ENCODE data around the gene PGAM2.
"Not testable (repeated sequence)": the region's sequence is repeated elsewhere in the genome, so short reads cannot be mapped to it uniquely, and the experiment has no call there.

The PGAM2 gene

DNA sequence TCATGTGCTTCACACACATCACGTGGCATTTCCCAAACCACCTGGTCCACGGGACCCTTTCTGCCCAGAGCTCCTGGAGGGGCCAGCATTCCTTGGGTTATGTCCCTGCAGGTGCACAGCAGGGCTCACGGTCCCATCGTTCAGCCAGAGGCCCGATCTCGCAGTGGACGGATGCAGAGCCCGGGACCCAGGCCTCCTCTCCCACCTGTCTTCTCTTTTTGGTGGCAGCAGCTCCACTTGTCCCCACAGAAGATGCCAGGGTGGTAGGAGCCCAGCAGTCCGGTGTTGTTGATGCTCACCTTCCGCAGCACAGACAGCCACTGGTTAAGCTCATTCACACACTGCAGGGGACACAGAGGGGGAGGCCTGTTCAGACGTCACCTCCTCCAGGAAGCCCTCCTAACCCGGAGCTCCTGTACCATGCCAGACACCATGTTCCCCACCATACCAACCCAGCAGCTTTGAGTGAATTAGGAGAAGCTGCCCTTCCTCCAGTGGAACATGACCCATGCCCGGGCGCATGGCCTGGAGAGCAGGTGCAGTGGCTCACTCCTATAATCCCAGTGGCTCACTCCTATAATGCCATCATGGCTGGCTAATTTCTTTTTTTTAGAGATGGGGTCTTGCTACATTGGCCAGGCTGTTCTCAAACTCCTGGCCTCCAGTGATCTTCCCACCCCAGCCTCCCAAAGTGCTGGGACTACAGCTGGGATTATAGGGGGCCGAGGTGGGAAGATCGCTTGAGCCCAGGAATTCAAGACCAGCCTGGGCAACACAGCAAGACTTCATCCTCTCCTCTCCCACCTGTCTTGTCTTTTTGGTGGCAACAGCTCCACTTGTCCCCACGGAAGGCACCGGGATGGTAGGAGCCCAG, 31.2 kb downstream of the PGAM2 start:
- WGBS, 2 donors (ENCODE audit: extremely low coverage in 2 of 2, insufficient read length in 2 of 2, insufficient replicate concordance in 1 of 2), result no CpG with 5 or more reads among the region's 18 CpGs
- not testable (repeated sequence) for H3K4ac ChIP-seq (ENCODE audit: low read length); H2AK5ac ChIP-seq (ENCODE audit: low read depth, low read length); H3K18ac ChIP-seq (ENCODE audit: low read length); H3K4me1 ChIP-seq (ENCODE audit: control insufficient read depth in 2 of 2, insufficient read depth in 1 of 2, low read depth in 1 of 2, low read length in 2 of 2); H2AFZ ChIP-seq (ENCODE audit: low read length); H2BK12ac ChIP-seq (ENCODE audit: low read length); H2BK120ac ChIP-seq (ENCODE audit: low read depth, low read length); H3K27ac ChIP-seq (replicated peaks; ENCODE audit: low read length); H2BK5ac ChIP-seq (ENCODE audit: low read length); H3K36me3 ChIP-seq (replicated peaks in 1 of 2; ENCODE audit: control insufficient read depth in 2 of 2, insufficient read depth in 2 of 2, low read length in 2 of 2); H3K79me1 ChIP-seq (ENCODE audit: low read depth, low read length); H2BK15ac ChIP-seq (ENCODE audit: low read length); H3K9me3 ChIP-seq (replicated peaks in 1 of 2; ENCODE audit: control insufficient read depth in 2 of 2, insufficient read depth in 1 of 2, low read depth in 1 of 2, low read length in 2 of 2); H3K4me3 ChIP-seq (ENCODE audit: low read length in 2 of 2); H4K8ac ChIP-seq (ENCODE audit: low read depth, low read length); H3K14ac ChIP-seq (ENCODE audit: low read length); DNase-seq (ENCODE audit: low spot score); H3K4me2 ChIP-seq (ENCODE audit: insufficient read depth, low read length, poor library complexity, severe bottlenecking); H3K27me3 ChIP-seq (ENCODE audit: control insufficient read depth in 3 of 3, insufficient read depth in 3 of 3, low read depth in 1 of 3, low read length in 3 of 3); H3K23ac ChIP-seq (ENCODE audit: low read depth, low read length, poor library complexity); H4K91ac ChIP-seq (ENCODE audit: low read depth, low read length, poor library complexity); H3K9ac ChIP-seq (ENCODE audit: low read depth, low read length, poor library complexity)

DNA sequence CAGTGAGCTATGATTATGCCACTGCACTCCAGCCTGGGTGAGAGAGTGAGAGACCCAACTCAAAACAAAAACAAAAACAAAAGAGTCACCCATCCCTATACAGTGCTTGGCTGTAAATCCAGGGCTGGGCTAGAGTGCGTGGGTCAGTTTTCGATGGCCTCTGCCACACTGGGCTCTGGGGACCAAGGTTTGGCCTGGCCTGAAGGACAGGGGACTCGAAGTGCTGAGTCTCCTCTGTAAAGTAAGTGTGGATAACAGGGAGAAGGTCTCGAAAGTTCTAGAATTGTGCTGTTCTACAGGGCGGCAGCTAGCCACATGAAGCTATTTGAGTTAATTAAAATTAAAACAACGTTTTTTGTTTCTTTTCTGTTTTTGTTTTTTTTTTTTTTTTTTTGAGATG, 33.3 kb downstream of the PGAM2 start:
- H2BK12ac ChIP-seq (ENCODE audit: low read length); H2BK15ac ChIP-seq (ENCODE audit: low read length); H3K9ac ChIP-seq (ENCODE audit: low read depth, low read length, poor library complexity); H2BK120ac ChIP-seq (ENCODE audit: low read depth, low read length); DNase-seq (ENCODE audit: low spot score); H3K27me3 ChIP-seq (ENCODE audit: control insufficient read depth in 3 of 3, insufficient read depth in 3 of 3, low read depth in 1 of 3, low read length in 3 of 3); H3K14ac ChIP-seq (ENCODE audit: low read length); H3K23ac ChIP-seq (ENCODE audit: low read depth, low read length, poor library complexity); H3K4me2 ChIP-seq (ENCODE audit: insufficient read depth, low read length, poor library complexity, severe bottlenecking); H3K36me3 ChIP-seq (replicated peaks in 1 of 2; ENCODE audit: control insufficient read depth in 2 of 2, insufficient read depth in 2 of 2, low read length in 2 of 2); H3K27ac ChIP-seq (replicated peaks; ENCODE audit: low read length); H2BK5ac ChIP-seq (ENCODE audit: low read length); H4K91ac ChIP-seq (ENCODE audit: low read depth, low read length, poor library complexity); H2AK5ac ChIP-seq (ENCODE audit: low read depth, low read length); H3K79me1 ChIP-seq (ENCODE audit: low read depth, low read length); H2AFZ ChIP-seq (ENCODE audit: low read length); H3K4me1 ChIP-seq (ENCODE audit: control insufficient read depth in 2 of 2, insufficient read depth in 1 of 2, low read depth in 1 of 2, low read length in 2 of 2); H3K4ac ChIP-seq (ENCODE audit: low read length); H3K4me3 ChIP-seq (ENCODE audit: low read length in 2 of 2); H3K18ac ChIP-seq (ENCODE audit: low read length); H3K9me3 ChIP-seq (replicated peaks in 1 of 2; ENCODE audit: control insufficient read depth in 2 of 2, insufficient read depth in 1 of 2, low read depth in 1 of 2, low read length in 2 of 2); H4K8ac ChIP-seq (ENCODE audit: low read depth, low read length): not testable (repeated sequence)
- no CpG with 5 or more reads among the region's 6 CpGs for WGBS, 2 donors (ENCODE audit: extremely low coverage in 2 of 2, insufficient read length in 2 of 2, insufficient replicate concordance in 1 of 2)

DNA sequence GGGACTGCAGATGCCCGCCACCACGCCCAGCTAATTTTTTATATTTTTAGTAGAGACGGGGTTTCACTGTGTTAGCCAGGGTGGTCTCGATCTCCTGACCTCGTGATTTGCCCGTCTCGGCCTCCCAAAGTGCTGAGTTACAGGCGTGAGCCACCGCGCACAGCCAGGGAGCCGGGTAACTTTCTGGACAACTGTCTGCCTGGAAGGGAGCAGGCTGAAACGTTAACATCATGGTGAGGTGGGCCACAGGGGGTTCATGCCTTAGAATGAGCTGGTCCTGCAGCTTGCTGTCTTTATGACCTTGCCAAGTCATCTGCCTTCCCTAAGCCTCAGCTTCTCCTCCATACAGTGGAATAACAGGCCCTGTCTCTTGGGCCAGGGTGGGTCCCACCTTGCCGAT, 34.0 kb downstream of the PGAM2 start:
- not testable (repeated sequence) for H3K18ac ChIP-seq (ENCODE audit: low read length); H3K4me1 ChIP-seq (ENCODE audit: control insufficient read depth in 2 of 2, insufficient read depth in 1 of 2, low read depth in 1 of 2, low read length in 2 of 2); H2BK120ac ChIP-seq (ENCODE audit: low read depth, low read length); H3K23ac ChIP-seq (ENCODE audit: low read depth, low read length, poor library complexity); H3K14ac ChIP-seq (ENCODE audit: low read length); H3K9ac ChIP-seq (ENCODE audit: low read depth, low read length, poor library complexity); H2BK12ac ChIP-seq (ENCODE audit: low read length); H3K79me1 ChIP-seq (ENCODE audit: low read depth, low read length); H3K27ac ChIP-seq (replicated peaks; ENCODE audit: low read length); H2AFZ ChIP-seq (ENCODE audit: low read length); H2BK5ac ChIP-seq (ENCODE audit: low read length); H3K4me3 ChIP-seq (ENCODE audit: low read length in 2 of 2); H3K27me3 ChIP-seq (ENCODE audit: control insufficient read depth in 3 of 3, insufficient read depth in 3 of 3, low read depth in 1 of 3, low read length in 3 of 3); H4K8ac ChIP-seq (ENCODE audit: low read depth, low read length); H3K4me2 ChIP-seq (ENCODE audit: insufficient read depth, low read length, poor library complexity, severe bottlenecking); H2AK5ac ChIP-seq (ENCODE audit: low read depth, low read length); H3K4ac ChIP-seq (ENCODE audit: low read length); H3K9me3 ChIP-seq (replicated peaks in 1 of 2; ENCODE audit: control insufficient read depth in 2 of 2, insufficient read depth in 1 of 2, low read depth in 1 of 2, low read length in 2 of 2); H4K91ac ChIP-seq (ENCODE audit: low read depth, low read length, poor library complexity); H3K36me3 ChIP-seq (replicated peaks in 1 of 2; ENCODE audit: control insufficient read depth in 2 of 2, insufficient read depth in 2 of 2, low read length in 2 of 2); DNase-seq (ENCODE audit: low spot score); H2BK15ac ChIP-seq (ENCODE audit: low read length)
- no CpG with 5 or more reads among the region's 13 CpGs for WGBS, 2 donors (ENCODE audit: extremely low coverage in 2 of 2, insufficient read length in 2 of 2, insufficient replicate concordance in 1 of 2)

- no CpG with 5 or more reads among the region's 5 CpGs for WGBS, 2 donors (ENCODE audit: extremely low coverage in 2 of 2, insufficient read length in 2 of 2, insufficient replicate concordance in 1 of 2)
- H3K9me3 ChIP-seq (replicated peaks in 1 of 2; ENCODE audit: control insufficient read depth in 2 of 2, insufficient read depth in 1 of 2, low read depth in 1 of 2, low read length in 2 of 2); H3K9ac ChIP-seq (ENCODE audit: low read depth, low read length, poor library complexity); H3K27me3 ChIP-seq (ENCODE audit: control insufficient read depth in 3 of 3, insufficient read depth in 3 of 3, low read depth in 1 of 3, low read length in 3 of 3); H3K4me2 ChIP-seq (ENCODE audit: insufficient read depth, low read length, poor library complexity, severe bottlenecking); H2BK15ac ChIP-seq (ENCODE audit: low read length); H3K79me1 ChIP-seq (ENCODE audit: low read depth, low read length); H4K91ac ChIP-seq (ENCODE audit: low read depth, low read length, poor library complexity); H3K4me1 ChIP-seq (ENCODE audit: control insufficient read depth in 2 of 2, insufficient read depth in 1 of 2, low read depth in 1 of 2, low read length in 2 of 2); H2BK120ac ChIP-seq (ENCODE audit: low read depth, low read length); H3K36me3 ChIP-seq (replicated peaks in 1 of 2; ENCODE audit: control insufficient read depth in 2 of 2, insufficient read depth in 2 of 2, low read length in 2 of 2); H3K4me3 ChIP-seq (ENCODE audit: low read length in 2 of 2); H2AFZ ChIP-seq (ENCODE audit: low read length); H2BK12ac ChIP-seq (ENCODE audit: low read length); H2BK5ac ChIP-seq (ENCODE audit: low read length); H4K8ac ChIP-seq (ENCODE audit: low read depth, low read length); H3K18ac ChIP-seq (ENCODE audit: low read length); H3K27ac ChIP-seq (replicated peaks; ENCODE audit: low read length); H3K14ac ChIP-seq (ENCODE audit: low read length); DNase-seq (ENCODE audit: low spot score); H3K4ac ChIP-seq (ENCODE audit: low read length); H2AK5ac ChIP-seq (ENCODE audit: low read depth, low read length); H3K23ac ChIP-seq (ENCODE audit: low read depth, low read length, poor library complexity): not testable (repeated sequence)
Observed at GRCh38 chr7:44030029-44030428, 35.3 kb downstream of the PGAM2 start.
